Left cardiac atrium (tissue), 4 donors: ENCODE results near the gene TBC1D14. TPM values are rescaled to one million over a fixed set of nuclear protein-coding genes. Genes with fewer than 3 reads are reported as not detected.

ENCODE experiments used
- ATAC-seq, 2 donors: fragments of 200-7000 bp; cut with Tn5 transposase; one replicate each; pipeline ENCODE4 v1.9.1; 2020; ENCODE audit warnings: mild to moderate bottlenecking in 2 of 2, moderate library complexity in 2 of 2
- DNase-seq: peaks from one replicate; pipeline ENCODE4 v3.0.0-alpha.2; 2020
- intact Hi-C, 2 donors: fragments of 100-400 bp; cut with DNase I; formaldehyde crosslinking; loops; one replicate each; pipeline versions ENCODE4 v1.14.1 to v1.15.1; 2022 to 2023
- total RNA-seq, 2 donors: library from RNA; stranded (reverse); fragmentation: NEBNext Ultra II Directional; extraction: Animal tissue kit (Norgen Biotek cat#: 25700); gene quantifications; one replicate each; pipeline ENCODE4 v1.2.1, GENCODE V29; 2021
- donor health status: DM: no; HTN: yes; CAD: no.
- donor health status: DM: no; HTN: yes; CAD: no; lungs with severe emphysema.
- donor health status: DM: yes; HTN: yes; CAD: no.
- donor health status: Dilated cardiomyopathy.

Gene TBC1D14
- total RNA-seq, 2 donors from 2014 or later = 34.7 to 35.9 TPM

- DNase-seq (no peak), ATAC-seq (no peak)
- intact Hi-C loops = loop anchor here in 1 of 2 donors (10.0 kb wide), 1 partner anchor 56 kb away; no protein-coding TSS in a partner anchor
Measured at GRCh38 chr4:7041246-7041645, 131.6 kb downstream of the TBC1D14 start.

- DNase-seq = no peak
- no peak for ATAC-seq
- intact Hi-C loops = loop anchor here in 1 of 2 donors (2.0 to 10.0 kb wide), 2 partner anchors 29 to 57 kb away; no protein-coding TSS in a partner anchor
Measured at GRCh38 chr4:7041801-7042502, 132.3 kb downstream of the TBC1D14 start.

GRCh38 chr4:7042503-7043283 is 133.1 kb downstream of the TBC1D14 start:
- ATAC-seq = peak; percentile 94

GRCh38 chr4:7043284-7044136 is 133.9 kb downstream of the TBC1D14 start, which contains the start of gene TADA2B:
TADA2B (plus strand) TSS chr4:7043372; CDS start chr4:7043580, 208 bp downstream.
- intact Hi-C loops = loop anchor here in 1 of 2 donors (2.0 to 10.0 kb wide), 3 partner anchors 21 to 59 kb away; no protein-coding TSS in a partner anchor
- peak; percentile 58 for DNase-seq
- ATAC-seq = peak in 1 of 2 donors; percentile 5

More at GRCh38 chr4:7042503-7043283, 133.1 kb downstream of the TBC1D14 start:
- DNase-seq = peak; percentile 98
- intact Hi-C loops = loop anchor here in 1 of 2 donors (2.0 to 10.0 kb wide), 2 partner anchors 28 to 58 kb away; no protein-coding TSS in a partner anchor

GRCh38 chr4:7044137-7044930 is 134.7 kb downstream of the TBC1D14 start:
- no peak for DNase-seq
- no peak for ATAC-seq
- intact Hi-C loops = loop anchor here in 1 of 2 donors (2.0 to 10.0 kb wide), 2 partner anchors 20 to 60 kb away; no protein-coding TSS in a partner anchor

GRCh38 chr4:7045553-7045952 is 135.9 kb downstream of the TBC1D14 start:
- ATAC-seq = no peak
- intact Hi-C loops = loop anchor here in 1 of 2 donors (2.0 to 10.0 kb wide), 2 partner anchors 19 to 61 kb away; no protein-coding TSS in a partner anchor

GRCh38 chr4:7045961-7046921 is 136.6 kb downstream of the TBC1D14 start:
- no peak for DNase-seq
- intact Hi-C loops = loop anchor here in 1 of 2 donors (2.0 to 10.0 kb wide), 2 partner anchors 19 to 61 kb away; no protein-coding TSS in a partner anchor
- ATAC-seq = no peak

More at GRCh38 chr4:7045553-7045952, 135.9 kb downstream of the TBC1D14 start:
- DNase-seq = no peak

GRCh38 chr4:7046971-7047370 is 137.3 kb downstream of the TBC1D14 start:
- ATAC-seq = no peak
- no peak for DNase-seq
- intact Hi-C loops = loop anchor here in 1 of 2 donors (10.0 kb wide), 1 partner anchor 62 kb away; no protein-coding TSS in a partner anchor

- ATAC-seq (no peak), DNase-seq (no peak)
- intact Hi-C loops = loop anchor here in 1 of 2 donors (10.0 kb wide), 1 partner anchor 64 kb away; no protein-coding TSS in a partner anchor
Measured at GRCh38 chr4:7048642-7049041, 139.0 kb downstream of the TBC1D14 start.

- intact Hi-C loops = loop anchor here in 1 of 2 donors (10.0 kb wide), 1 partner anchor 64 kb away; no protein-coding TSS in a partner anchor
- DNase-seq = no peak
- no peak for ATAC-seq
Measured at GRCh38 chr4:7049295-7049694, 139.7 kb downstream of the TBC1D14 start.

- ATAC-seq (peak in 1 of 2 donors; percentile 2), DNase-seq (no peak)
- intact Hi-C loops = loop anchor here in 1 of 2 donors (10.0 kb wide), 1 partner anchor 65 kb away; no protein-coding TSS in a partner anchor
Measured at GRCh38 chr4:7049739-7050138, 140.1 kb downstream of the TBC1D14 start.

GRCh38 chr4:7050481-7051143 is 141.0 kb downstream of the TBC1D14 start:
- intact Hi-C loops = no loop called here
- no peak for DNase-seq
- peak; percentile 19 to 55 for ATAC-seq

GRCh38 chr4:7051144-7051495 is 141.5 kb downstream of the TBC1D14 start:
- no peak for ATAC-seq
- no peak for DNase-seq
- intact Hi-C loops = no loop called here

GRCh38 chr4:7051905-7052304 is 142.3 kb downstream of the TBC1D14 start:
- intact Hi-C loops = no loop called here

GRCh38 chr4:7052313-7052712 is 142.7 kb downstream of the TBC1D14 start:
- no peak for ATAC-seq
- DNase-seq = no peak
- intact Hi-C loops = no loop called here

More at GRCh38 chr4:7051905-7052304, 142.3 kb downstream of the TBC1D14 start:
- DNase-seq (no peak), ATAC-seq (no peak)
